Skeletal muscle satellite cell (primary cell): ENCODE data around the gene PRELID1. TPM values are rescaled to one million over a fixed set of nuclear protein-coding genes. Genes with fewer than 3 reads are reported as not detected.
A peak's percentile ranks its signal among the peaks of the same experiment; 100 is the strongest.
"Not testable (repeated sequence)": the region's sequence is repeated elsewhere in the genome, so short reads cannot be mapped to it uniquely, and the experiment has no call there.

ENCODE experiments used
- H3K27me3 ChIP-seq: 2 replicates; pipeline ENCODE4 v1.7.0; 2013; ENCODE audit warnings: low read length; ENCODE audit not compliant: control insufficient read depth, insufficient read depth
- H3K36me3 ChIP-seq: 2 replicates; pipeline ENCODE4 v1.7.0; 2013; ENCODE audit warnings: mild to moderate bottlenecking, control low read depth, low read length; ENCODE audit not compliant: insufficient read depth
- H3K4me1 ChIP-seq: 2 replicates; pipeline ENCODE4 v1.7.0; 2013; ENCODE audit warnings: low read length; ENCODE audit not compliant: control insufficient read depth, insufficient read depth
- H3K4me2 ChIP-seq: 2 replicates; pipeline ENCODE4 v1.7.0; 2013; ENCODE audit warnings: mild to moderate bottlenecking, low read length
- H3K4me3 ChIP-seq: 2 replicates; pipeline ENCODE4 v1.7.0; 2013; ENCODE audit warnings: low read length
- H3K9ac ChIP-seq: 2 replicates; pipeline ENCODE4 v1.7.0; 2013; ENCODE audit warnings: mild to moderate bottlenecking, low read depth, low read length, moderate library complexity
- H3K9me3 ChIP-seq: replicated peaks from 2 replicates; pipeline ENCODE4 v1.7.0; 2013; ENCODE audit warnings: mild to moderate bottlenecking, control low read depth, low read length
- total RNA-seq: library from RNA; depleted of rRNA; stranded (reverse); fragments of >200 nt; gene quantifications from 2 replicates; pipeline ENCODE4 v1.2.3, GENCODE V29; 2012; rRNA removed

Gene PRELID1, protein sequence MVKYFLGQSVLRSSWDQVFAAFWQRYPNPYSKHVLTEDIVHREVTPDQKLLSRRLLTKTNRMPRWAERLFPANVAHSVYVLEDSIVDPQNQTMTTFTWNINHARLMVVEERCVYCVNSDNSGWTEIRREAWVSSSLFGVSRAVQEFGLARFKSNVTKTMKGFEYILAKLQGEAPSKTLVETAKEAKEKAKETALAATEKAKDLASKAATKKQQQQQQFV
- total RNA-seq, result 135 and 214 TPM in 2 replicates

DNA sequence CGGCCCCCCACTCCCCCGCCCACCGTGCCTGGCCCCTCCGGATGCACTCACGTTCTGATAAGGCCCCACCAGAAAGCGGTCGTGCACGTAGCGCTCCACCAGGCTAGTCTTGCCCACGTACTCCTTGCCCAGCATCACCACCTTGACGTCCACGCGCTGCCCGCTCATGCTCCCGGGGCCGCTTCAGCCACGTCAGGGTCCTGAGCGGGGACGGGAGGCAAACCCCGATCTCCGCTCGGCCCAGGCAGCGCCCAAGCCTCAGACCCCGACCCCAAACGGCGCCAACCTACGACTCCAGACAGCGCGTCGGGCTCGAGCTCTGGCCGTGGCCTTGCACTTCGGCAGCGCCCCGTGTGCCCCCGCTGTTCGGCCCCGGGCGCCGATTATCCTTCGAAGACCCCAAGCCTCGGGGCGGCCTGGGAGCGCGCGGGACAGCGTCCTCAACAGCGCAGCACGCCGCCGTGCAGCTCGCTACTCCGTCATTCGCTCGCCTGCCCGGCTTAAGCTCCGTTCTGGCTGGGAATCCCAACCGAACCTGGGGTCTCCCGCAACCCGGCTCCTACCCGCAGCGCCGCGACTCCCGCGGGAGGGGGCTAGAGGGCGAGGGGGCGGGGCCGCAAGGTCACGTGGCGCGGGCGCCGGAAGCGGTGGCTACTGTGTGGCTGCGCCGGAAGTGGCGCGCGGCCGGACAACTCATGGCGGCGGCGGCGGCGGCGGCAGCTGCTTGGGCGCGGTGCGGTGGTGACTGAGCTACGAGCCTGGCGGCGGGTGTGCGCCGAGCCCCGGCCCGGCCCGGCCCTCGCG, at the start of gene PRELID1, which contains the start of gene RAB24:
PRELID1 (plus strand) TSS at position 679 of the 804 bp plus-strand sequence. CDS start 187 bp downstream, outside the sequence.
RAB24 (minus strand) TSS at position 599 of the 804 bp plus-strand sequence; CDS start at position 168, 431 bp downstream.
- H3K4me2 ChIP-seq, result peak within 1 kb of the TSS; percentile 84
- H3K27me3 ChIP-seq, result no peaks in the 10 kb centered on the region
- no peaks in the 10 kb centered on the region for H3K9me3 ChIP-seq
- peaks cover 58% of the 10 kb centered on the region for H3K36me3 ChIP-seq
- peak within 1 kb of the TSS; percentile 91 for H3K9ac ChIP-seq
- peak within 1 kb of the TSS; percentile 78 for H3K4me3 ChIP-seq
- peaks cover 41% of the 10 kb centered on the region for H3K4me1 ChIP-seq

DNA sequence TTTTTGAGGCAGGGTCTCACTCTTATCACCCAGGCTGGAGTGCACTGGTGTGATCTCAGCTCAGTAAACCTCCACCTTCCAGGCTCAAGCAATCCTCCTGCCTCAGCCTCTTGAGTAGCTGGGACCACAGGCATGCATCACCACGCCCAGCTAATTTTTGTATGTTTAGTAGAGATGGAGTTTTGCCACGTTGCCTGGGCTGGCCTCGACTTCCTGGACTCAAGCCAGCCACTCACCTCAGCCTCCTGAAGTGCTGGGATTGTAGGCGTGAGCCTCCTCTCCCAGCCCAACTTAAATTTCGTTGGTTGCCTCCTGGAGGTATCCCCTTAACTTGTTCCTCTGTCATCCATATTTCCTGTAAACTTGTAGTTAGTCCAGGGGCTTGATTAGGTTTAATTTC, 47.3 kb upstream of the PRELID1 start:
- H3K9ac ChIP-seq, result no peak overlapping the region
- peaks cover 53% of the 10 kb centered on the region for H3K36me3 ChIP-seq
- no peaks in the 10 kb centered on the region for H3K4me1 ChIP-seq
- H3K27me3 ChIP-seq, result no peaks in the 10 kb centered on the region
- H3K4me2 ChIP-seq, result no peak overlapping the region
- H3K9me3 ChIP-seq, result no peaks in the 10 kb centered on the region
- H3K4me3 ChIP-seq, result no peak overlapping the region

DNA sequence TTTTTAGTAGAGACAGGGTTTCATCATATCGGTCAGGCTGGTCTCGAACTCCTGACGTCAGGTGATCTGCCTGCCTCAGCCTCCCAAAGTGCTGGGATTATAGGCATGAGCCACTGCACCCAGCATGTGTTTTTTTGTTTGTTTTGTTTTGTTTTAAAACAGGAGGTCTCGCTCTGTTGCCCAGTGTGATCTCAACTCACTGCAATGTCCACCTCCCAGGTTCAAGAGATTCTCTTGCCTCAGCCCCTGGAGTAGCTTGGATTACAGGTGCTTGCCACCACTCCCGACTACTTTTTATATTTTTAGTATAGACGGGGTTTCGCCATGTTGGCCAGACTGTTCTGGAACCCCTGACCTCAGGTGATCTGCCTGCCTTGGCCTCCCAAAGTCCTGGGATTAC, 44.9 kb upstream of the PRELID1 start:
- peaks cover 55% of the 10 kb centered on the region for H3K36me3 ChIP-seq
- H3K4me3 ChIP-seq, H3K27me3 ChIP-seq, H3K4me1 ChIP-seq, H3K4me2 ChIP-seq, H3K9me3 ChIP-seq, H3K9ac ChIP-seq: not testable (repeated sequence)

DNA sequence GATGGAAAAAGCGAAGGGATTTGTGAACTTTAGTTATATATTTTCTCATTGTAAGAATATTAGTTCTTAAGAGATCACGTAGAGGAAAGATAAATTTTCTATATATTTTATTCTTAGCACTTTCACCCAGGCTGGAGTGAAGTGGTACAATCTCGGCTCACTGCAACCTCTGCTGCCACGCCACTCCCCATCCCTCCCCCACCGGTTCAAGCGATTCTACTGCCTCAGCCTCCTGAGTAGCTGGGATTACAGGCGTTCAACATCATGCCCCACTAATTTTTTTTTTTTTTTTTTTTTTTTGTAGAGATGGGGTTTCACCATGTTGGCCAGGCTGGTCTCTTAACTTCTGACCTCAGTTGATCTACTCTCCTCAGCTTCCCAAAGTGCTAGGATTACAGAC, 42.6 kb upstream of the PRELID1 start:
- Histone ChIP-seq H3K36me3 (peaks cover 62% of the 10 kb centered on the region), H3K4me3 (no peak overlapping the region), H3K9me3 (no peaks in the 10 kb centered on the region), H3K4me2 (no peak overlapping the region), H3K27me3 (no peaks in the 10 kb centered on the region), H3K9ac (no peak overlapping the region), H3K4me1 (no peaks in the 10 kb centered on the region)

DNA sequence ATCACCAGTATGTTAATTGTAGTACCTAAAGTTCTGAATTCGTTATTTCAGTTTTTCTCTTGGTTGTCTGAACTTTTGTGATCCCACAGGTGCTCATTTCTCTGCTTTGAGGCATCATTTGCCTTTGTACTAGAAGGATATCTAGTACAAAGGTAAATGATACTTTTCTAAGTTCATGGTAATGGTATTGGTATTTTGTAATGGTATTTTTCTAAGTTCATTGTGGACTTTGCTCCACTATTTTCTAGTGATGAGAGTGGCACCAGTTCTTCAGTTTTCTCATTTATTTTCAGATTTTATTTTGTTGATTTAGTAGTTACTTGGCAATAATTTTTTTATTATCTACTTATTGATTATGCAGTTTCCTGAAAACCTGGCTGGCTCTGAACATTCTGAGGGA, 42.1 kb upstream of the PRELID1 start:
- Histone ChIP-seq H3K27me3 (no peaks in the 10 kb centered on the region), H3K9ac (no peak overlapping the region), H3K36me3 (peaks cover 66% of the 10 kb centered on the region), H3K4me1 (no peaks in the 10 kb centered on the region), H3K9me3 (no peaks in the 10 kb centered on the region), H3K4me2 (no peak overlapping the region), H3K4me3 (no peak overlapping the region)

DNA sequence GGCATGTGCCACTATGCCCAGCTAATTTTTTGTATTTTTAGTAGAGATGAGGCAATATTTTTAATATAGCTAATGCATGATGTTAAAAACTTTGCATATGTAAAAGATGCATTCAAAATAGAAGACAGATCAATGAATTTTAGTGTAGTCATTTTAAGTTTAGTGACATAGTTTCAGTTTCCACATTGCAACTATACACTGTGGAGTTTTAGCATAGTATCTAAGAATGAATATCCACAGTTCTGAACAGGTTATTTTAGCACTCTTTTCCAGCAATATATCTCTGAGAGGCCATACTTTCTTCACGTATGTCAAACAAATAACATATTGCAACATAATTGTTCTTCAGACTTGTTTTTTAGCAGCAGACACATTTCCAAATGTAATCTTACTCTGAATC, 39.4 kb upstream of the PRELID1 start:
- H3K9me3 ChIP-seq, result no peaks in the 10 kb centered on the region
- H3K27me3 ChIP-seq, result no peaks in the 10 kb centered on the region
- H3K4me1 ChIP-seq, result no peaks in the 10 kb centered on the region
- H3K9ac ChIP-seq, result no peak overlapping the region
- H3K36me3 ChIP-seq, result peaks cover 69% of the 10 kb centered on the region
- H3K4me2 ChIP-seq, result no peak overlapping the region
- H3K4me3 ChIP-seq, result no peak overlapping the region

DNA sequence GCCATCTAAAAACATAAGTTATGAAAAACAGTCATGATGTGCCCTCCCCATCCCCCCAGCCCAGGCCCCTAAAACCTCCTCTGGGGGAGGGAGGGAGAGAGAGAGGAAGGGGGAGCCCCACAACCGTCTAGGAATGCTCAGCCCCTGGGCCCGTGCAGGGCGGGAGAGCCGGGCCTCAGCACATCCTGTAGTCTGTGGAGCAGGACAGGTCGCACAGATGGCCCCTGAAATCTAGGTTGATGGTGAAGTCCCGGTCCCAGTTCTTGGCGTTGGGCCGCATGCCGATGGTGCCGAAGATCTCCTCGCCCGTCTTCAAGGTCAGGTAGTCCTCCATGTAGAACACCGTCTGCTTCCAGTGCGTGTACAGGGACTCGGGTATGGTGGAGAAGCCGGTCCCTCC, 38.2 kb upstream of the PRELID1 start:
- Histone ChIP-seq H3K27me3 (no peaks in the 10 kb centered on the region), H3K4me2 (no peak overlapping the region), H3K9me3 (no peaks in the 10 kb centered on the region), H3K9ac (no peak overlapping the region), H3K4me1 (peaks cover 4% of the 10 kb centered on the region), H3K36me3 (peaks cover 72% of the 10 kb centered on the region), H3K4me3 (no peak overlapping the region)

DNA sequence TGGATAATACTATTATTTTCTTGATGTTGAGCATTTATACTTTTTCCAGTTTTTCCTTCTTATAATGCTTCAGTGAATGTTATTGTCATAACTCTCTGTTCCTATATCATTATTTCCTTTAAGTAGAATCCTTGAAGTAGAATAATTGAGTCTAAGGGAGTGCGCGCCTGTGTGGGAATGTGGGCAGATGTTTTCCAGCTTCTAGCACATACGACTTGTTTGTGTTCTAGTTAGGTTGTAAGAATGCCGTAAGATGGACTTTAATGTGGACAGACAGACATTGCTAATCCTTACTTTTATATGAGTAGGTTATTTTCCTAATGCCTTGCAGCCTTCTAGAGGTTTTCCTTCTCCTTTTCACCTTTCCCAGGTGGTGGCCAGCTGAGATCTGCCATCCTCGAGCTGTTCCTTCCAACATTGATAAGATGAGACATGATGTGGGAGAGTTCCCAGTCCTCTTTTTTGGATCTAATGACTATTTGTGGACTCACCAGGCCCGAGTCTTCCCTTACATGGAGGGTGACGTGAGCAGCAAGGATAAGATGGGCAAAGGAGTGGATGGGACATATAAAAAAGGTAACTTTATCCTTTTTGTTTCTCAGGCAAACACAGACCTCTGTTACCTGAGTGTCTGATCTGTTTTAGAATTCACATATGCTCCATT, 34.2 kb upstream of the PRELID1 start:
- Histone ChIP-seq H3K36me3 (peaks cover 67% of the 10 kb centered on the region), H3K9me3 (no peaks in the 10 kb centered on the region), H3K27me3 (no peaks in the 10 kb centered on the region), H3K4me2 (no peak overlapping the region), H3K4me3 (no peak overlapping the region), H3K4me1 (peaks cover 22% of the 10 kb centered on the region), H3K9ac (no peak overlapping the region)

DNA sequence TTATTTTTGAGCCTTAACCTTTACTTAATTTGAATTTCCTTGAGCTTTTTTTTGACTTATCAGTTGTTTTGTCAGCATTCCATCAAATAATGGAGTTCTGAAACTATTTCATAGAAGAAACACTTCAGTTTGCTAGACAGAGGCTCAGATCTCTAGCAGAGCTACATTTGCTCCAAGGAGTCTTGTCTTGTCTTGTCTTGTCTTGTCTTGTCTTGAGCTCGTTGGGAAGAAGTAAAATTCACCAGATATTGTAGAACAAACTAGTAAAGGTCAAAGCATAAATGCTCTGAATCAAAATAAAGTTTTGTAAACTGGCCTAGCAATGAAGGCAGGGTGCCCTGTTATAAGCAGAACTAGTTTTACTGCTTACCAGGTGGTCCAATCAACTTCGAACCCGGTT, 33.6 kb upstream of the PRELID1 start:
- Histone ChIP-seq H3K4me3 (no peak overlapping the region), H3K9ac (no peak overlapping the region), H3K36me3 (peaks cover 70% of the 10 kb centered on the region)

DNA sequence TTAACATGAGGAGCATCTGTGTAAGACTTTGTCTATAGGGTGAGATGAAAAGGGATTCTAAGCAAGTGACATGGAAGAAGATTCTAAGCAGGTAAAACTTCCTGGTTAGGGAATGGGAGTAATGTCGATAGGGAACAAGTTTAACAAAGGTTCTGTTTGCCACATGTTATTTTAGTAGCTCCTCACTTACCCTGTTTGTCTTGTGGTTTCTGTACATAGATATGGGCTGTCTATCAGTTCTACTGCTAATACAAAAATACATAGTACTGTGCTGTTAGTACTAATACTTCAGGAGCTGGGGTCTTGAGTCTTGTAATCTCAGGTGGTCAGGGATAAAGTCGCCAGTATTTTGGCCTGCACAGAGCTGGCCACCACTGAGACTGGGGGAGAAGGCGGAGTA, 32.9 kb upstream of the PRELID1 start:
- no peak overlapping the region for H3K4me3 ChIP-seq
- no peaks in the 10 kb centered on the region for H3K9me3 ChIP-seq

More for the DNA sequence above, 33.6 kb upstream of the PRELID1 start:
- Histone ChIP-seq H3K27me3 (no peaks in the 10 kb centered on the region), H3K4me1 (peaks cover 22% of the 10 kb centered on the region), H3K4me2 (no peak overlapping the region), H3K9me3 (no peaks in the 10 kb centered on the region)

DNA sequence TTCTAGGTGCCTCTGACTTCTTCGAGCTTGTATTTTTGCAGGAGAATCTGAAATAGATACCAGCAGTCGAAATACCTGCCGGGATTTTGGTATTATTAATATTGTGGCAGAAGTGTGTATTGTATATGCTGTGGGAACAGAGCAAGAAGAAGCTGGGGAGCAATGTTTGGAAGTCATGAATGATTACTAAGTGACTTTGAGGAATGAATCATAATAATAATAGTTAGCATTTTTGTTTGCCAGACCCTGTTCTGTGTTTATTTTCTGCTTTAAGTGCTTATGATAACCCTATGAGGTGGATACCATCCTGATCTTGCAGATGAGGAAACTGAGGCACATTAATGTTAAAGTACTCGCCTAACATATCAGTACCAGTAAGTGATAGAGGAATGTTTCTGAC, 32.5 kb upstream of the PRELID1 start:
- Histone ChIP-seq H3K4me1 (peaks cover 22% of the 10 kb centered on the region), H3K9me3 (no peaks in the 10 kb centered on the region), H3K27me3 (no peaks in the 10 kb centered on the region), H3K9ac (no peak overlapping the region), H3K36me3 (peaks cover 70% of the 10 kb centered on the region), H3K4me3 (no peak overlapping the region), H3K4me2 (no peak overlapping the region)

More for the DNA sequence above, 32.9 kb upstream of the PRELID1 start:
- peaks cover 70% of the 10 kb centered on the region for H3K36me3 ChIP-seq
- H3K4me2 ChIP-seq, result no peak overlapping the region
- H3K27me3 ChIP-seq, result no peaks in the 10 kb centered on the region
- no peak overlapping the region for H3K9ac ChIP-seq
- H3K4me1 ChIP-seq, result peaks cover 22% of the 10 kb centered on the region
